GM18909 (cell line): ENCODE results near the gene PRUNE1.

Experiments
- ATAC-seq: cut with Tn5 transposase; IDR thresholded peaks from one replicate; pipeline ENCODE4 v1.9.1; 2021; ENCODE audit warnings: mild to moderate bottlenecking; ENCODE audit not compliant: unreplicated experiment, poor library complexity

The PRUNE1 gene

GRCh38 chr1:151003180-151003579 lies 5.1 kb upstream of the PRUNE1 start:
- ATAC-seq: no peak

- no peak for ATAC-seq
Observed at GRCh38 chr1:151005729-151006319, 2.4 kb upstream of the PRUNE1 start.

GRCh38 chr1:151006327-151007052 lies 1.8 kb upstream of the PRUNE1 start, which contains the start of gene MINDY1:
TSS of gene MINDY1 (minus strand) at chr1:151006902. CDS start at chr1:151002617, 4,285 bp downstream.
- no peak for ATAC-seq

GRCh38 chr1:151007853-151008243 lies 401 bp upstream of the PRUNE1 start:
- no peak for ATAC-seq

- ATAC-seq: no peak
Observed at GRCh38 chr1:151009206-151009587, 948 bp downstream of the PRUNE1 start.

- no peak for ATAC-seq
Observed at GRCh38 chr1:151009674-151010345, 1.6 kb downstream of the PRUNE1 start.

GRCh38 chr1:151010346-151010726 lies 2.1 kb downstream of the PRUNE1 start:
- ATAC-seq: no peak

- no peak for ATAC-seq
Observed at GRCh38 chr1:151011154-151011850, 3.1 kb downstream of the PRUNE1 start.

GRCh38 chr1:151012684-151013471 lies 4.6 kb downstream of the PRUNE1 start:
- ATAC-seq: no peak

GRCh38 chr1:151013518-151013917 lies 5.3 kb downstream of the PRUNE1 start:
- no peak for ATAC-seq

GRCh38 chr1:151024540-151025146 lies 16.4 kb downstream of the PRUNE1 start:
- ATAC-seq: no peak

GRCh38 chr1:151026460-151026859 lies 18.2 kb downstream of the PRUNE1 start:
- ATAC-seq: no peak

- no peak for ATAC-seq
Observed at GRCh38 chr1:151032164-151032563, 23.9 kb downstream of the PRUNE1 start.

GRCh38 chr1:151035167-151035566 lies 26.9 kb downstream of the PRUNE1 start:
- no peak for ATAC-seq

- ATAC-seq: no peak
Observed at GRCh38 chr1:151036356-151036755, 28.1 kb downstream of the PRUNE1 start, which contains the start of gene BNIPL. TSS of gene BNIPL (plus strand) at chr1:151036586. CDS start at chr1:151036726, 140 bp downstream.

GRCh38 chr1:151037032-151037431 lies 28.8 kb downstream of the PRUNE1 start:
- no peak for ATAC-seq

GRCh38 chr1:151039521-151039920 lies 31.3 kb downstream of the PRUNE1 start:
- ATAC-seq: no peak

- no peak for ATAC-seq
Observed at GRCh38 chr1:151043163-151043562, 34.9 kb downstream of the PRUNE1 start.

- peak; percentile 55 for ATAC-seq
Observed at GRCh38 chr1:151047591-151047924, 39.3 kb downstream of the PRUNE1 start, which contains the start of gene C1orf56. TSS of gene C1orf56 (plus strand) at chr1:151047751. CDS start at chr1:151047848, 97 bp downstream.
